PC-3 (cell line): ENCODE data around the gene ANTXR2.

Source experiments
- EZH2 ChIP-seq: fragments of 300-600 bp; sonication (generic); IDR thresholded peaks from one replicate; pipeline ENCODE4 v1.6.1; 2017; ENCODE audit warnings: antibody characterized with exemption, mild to moderate bottlenecking, low read length; ENCODE audit not compliant: unreplicated experiment
- EZH2phosphoT487 ChIP-seq: fragments of 300-600 bp; sonication (generic); IDR thresholded peaks from 2 replicates; pipeline ENCODE4 v1.6.1; 2018; ENCODE audit warnings: mild to moderate bottlenecking, antibody characterized with exemption, low read length, borderline replicate concordance
- TF ChIP-seq, protein P1 (sequence below): fragments of 300-600 bp; sonication (generic); conservative IDR thresholded peaks from 2 replicates; pipeline ENCODE4 v1.5.1; 2017; ENCODE audit warnings: antibody characterized with exemption, low read depth, mild to moderate bottlenecking, low read length

DNA sequence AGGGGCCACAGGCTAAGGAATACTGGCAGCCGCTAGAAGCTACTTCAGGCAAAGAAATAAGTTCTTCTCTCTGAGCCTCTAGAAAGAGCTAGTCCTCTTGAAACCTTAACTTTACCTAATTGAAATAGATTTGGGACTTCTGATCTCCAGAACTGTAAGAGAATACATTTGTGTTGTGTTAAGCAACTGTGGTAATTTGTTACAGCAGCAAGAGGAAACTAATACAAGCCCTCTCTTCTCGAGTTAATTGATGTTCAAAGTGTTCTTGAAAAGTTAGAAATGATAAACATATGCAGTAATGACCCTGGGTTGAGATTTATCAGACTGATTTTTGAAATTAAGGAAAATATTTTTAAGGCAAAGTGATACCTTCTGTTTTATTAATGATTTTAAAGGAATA lies 172.8 kb downstream of the ANTXR2 start:
- TF ChIP-seq EZH2phosphoT487, result no peak
- TF ChIP-seq, protein P1, sequence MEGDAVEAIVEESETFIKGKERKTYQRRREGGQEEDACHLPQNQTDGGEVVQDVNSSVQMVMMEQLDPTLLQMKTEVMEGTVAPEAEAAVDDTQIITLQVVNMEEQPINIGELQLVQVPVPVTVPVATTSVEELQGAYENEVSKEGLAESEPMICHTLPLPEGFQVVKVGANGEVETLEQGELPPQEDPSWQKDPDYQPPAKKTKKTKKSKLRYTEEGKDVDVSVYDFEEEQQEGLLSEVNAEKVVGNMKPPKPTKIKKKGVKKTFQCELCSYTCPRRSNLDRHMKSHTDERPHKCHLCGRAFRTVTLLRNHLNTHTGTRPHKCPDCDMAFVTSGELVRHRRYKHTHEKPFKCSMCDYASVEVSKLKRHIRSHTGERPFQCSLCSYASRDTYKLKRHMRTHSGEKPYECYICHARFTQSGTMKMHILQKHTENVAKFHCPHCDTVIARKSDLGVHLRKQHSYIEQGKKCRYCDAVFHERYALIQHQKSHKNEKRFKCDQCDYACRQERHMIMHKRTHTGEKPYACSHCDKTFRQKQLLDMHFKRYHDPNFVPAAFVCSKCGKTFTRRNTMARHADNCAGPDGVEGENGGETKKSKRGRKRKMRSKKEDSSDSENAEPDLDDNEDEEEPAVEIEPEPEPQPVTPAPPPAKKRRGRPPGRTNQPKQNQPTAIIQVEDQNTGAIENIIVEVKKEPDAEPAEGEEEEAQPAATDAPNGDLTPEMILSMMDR, result no peak
- no peak for TF ChIP-seq EZH2
